ENCODE data around the gene TAGLN2. TPM values are rescaled to one million over a fixed set of nuclear protein-coding genes. Genes with fewer than 3 reads are reported as not detected.

TAGLN2 gene
- total RNA-seq, 2 donors from 2014 or later, result 97.1 to 386 TPM

DNA sequence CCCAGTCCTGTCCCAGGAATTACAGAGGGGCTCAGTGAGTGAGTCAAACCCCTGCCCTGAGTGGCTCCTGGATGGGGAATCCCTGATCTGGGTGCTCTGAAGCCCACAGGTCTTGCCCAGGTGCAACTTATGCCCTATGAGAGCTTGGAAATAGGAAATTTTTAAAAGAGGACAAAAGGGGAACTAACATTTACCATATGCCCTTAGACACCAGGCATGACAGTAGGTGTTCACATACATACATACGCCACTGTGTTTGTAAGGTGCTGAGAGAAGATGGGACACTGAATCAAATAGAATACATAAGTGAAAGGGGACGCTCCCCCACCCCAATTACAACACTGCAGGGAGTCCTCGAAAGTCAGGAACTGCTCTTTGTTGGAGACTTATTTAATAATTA, 26.8 kb downstream of the TAGLN2 start:
- 93% methylated on average over 3 of the region's 3 CpGs for WGBS
- TF ChIP-seq POLR2AphosphoS5 (IDR thresholded peaks at IDR 0.05), result no peak
- TF ChIP-seq POLR2A (IDR thresholded peaks at IDR 0.05), result no peak
- TF ChIP-seq, protein P1, sequence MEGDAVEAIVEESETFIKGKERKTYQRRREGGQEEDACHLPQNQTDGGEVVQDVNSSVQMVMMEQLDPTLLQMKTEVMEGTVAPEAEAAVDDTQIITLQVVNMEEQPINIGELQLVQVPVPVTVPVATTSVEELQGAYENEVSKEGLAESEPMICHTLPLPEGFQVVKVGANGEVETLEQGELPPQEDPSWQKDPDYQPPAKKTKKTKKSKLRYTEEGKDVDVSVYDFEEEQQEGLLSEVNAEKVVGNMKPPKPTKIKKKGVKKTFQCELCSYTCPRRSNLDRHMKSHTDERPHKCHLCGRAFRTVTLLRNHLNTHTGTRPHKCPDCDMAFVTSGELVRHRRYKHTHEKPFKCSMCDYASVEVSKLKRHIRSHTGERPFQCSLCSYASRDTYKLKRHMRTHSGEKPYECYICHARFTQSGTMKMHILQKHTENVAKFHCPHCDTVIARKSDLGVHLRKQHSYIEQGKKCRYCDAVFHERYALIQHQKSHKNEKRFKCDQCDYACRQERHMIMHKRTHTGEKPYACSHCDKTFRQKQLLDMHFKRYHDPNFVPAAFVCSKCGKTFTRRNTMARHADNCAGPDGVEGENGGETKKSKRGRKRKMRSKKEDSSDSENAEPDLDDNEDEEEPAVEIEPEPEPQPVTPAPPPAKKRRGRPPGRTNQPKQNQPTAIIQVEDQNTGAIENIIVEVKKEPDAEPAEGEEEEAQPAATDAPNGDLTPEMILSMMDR (IDR thresholded peaks at IDR 0.05), result no peak
- H3K27me3 ChIP-seq (replicated peaks; ENCODE audit: insufficient read depth), result no peaks in the 10 kb centered on the region
- no peaks in the 10 kb centered on the region for H3K36me3 ChIP-seq
- H3K9me3 ChIP-seq, result no peaks in the 10 kb centered on the region
- intact Hi-C loops (cut with DNase I), result no loop called here
- DNase-seq (ENCODE audit: low spot score), result no peak
- H3K4me3 ChIP-seq, result no peak overlapping the region
- H3K27ac ChIP-seq, result no peak overlapping the region
- peaks cover 8% of the 10 kb centered on the region for H3K4me1 ChIP-seq (replicated peaks)

DNA sequence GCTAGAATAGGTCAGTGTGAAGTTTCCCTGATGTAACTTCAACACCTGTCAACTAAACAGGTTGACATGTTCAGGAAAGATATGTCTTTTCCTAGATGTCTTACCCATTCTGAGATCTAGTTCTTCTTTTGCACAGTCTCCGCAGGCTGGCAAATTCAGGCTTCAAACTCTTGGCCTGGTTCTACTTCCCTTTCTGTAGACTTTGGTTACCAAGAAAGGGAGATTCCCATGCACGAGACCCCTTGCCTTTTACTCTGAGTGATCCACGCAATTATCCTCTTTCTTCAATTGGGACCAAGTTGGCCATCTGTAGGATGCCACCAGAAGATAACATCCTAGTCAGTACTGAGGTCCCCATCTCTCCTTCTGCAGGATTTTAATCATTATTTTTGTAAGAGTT, 27.3 kb downstream of the TAGLN2 start:
- Histone ChIP-seq H3K27ac (no peak overlapping the region), H3K4me3 (no peak overlapping the region), H3K36me3 (no peaks in the 10 kb centered on the region), H3K4me1 (replicated peaks) (peaks cover 8% of the 10 kb centered on the region), H3K9me3 (no peaks in the 10 kb centered on the region), H3K27me3 (replicated peaks; ENCODE audit: insufficient read depth) (no peaks in the 10 kb centered on the region)
- intact Hi-C loops (cut with DNase I), result no loop called here
- no peak for TF ChIP-seq POLR2A (IDR thresholded peaks at IDR 0.05)
- TF ChIP-seq POLR2AphosphoS5 (IDR thresholded peaks at IDR 0.05), result no peak
- TF ChIP-seq, protein P1 (IDR thresholded peaks at IDR 0.05), result no peak
- no peak for DNase-seq (ENCODE audit: low spot score)
- WGBS, result 88% methylated on average over 3 of the region's 3 CpGs

DNA sequence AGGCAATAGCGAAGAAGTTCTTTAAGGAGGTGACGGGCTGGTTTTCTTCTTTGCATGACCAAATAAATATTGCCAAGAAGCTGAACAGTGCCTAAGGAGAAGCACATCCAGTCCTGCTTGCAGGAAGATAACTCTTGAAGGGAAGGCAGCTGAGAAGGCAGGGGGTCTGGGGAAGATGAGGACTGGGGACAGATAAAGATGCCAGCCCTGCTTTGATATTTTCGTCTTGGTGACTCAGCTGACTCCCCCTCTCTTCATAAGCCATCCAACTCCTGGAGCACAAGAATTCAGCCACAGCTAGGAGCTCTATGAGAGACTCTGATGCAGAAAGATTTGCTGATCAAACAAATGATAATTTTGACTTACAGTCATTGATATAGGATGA, 28.8 kb downstream of the TAGLN2 start:
- intact Hi-C loops (cut with DNase I), result no loop called here
- Histone ChIP-seq H3K4me3 (no peak overlapping the region), H3K27ac (no peak overlapping the region), H3K36me3 (no peaks in the 10 kb centered on the region), H3K27me3 (replicated peaks; ENCODE audit: insufficient read depth) (no peaks in the 10 kb centered on the region), H3K4me1 (replicated peaks) (peaks cover 8% of the 10 kb centered on the region), H3K9me3 (no peaks in the 10 kb centered on the region)
- TF ChIP-seq POLR2A (IDR thresholded peaks at IDR 0.05) (no peak), POLR2AphosphoS5 (IDR thresholded peaks at IDR 0.05) (no peak)
- TF ChIP-seq, protein P1 (IDR thresholded peaks at IDR 0.05), result no peak
- 39% methylated on average over 3 of the region's 3 CpGs for WGBS
- no peak for DNase-seq (ENCODE audit: low spot score)

GRCh38 chr1:159895836-159896545, 29.3 kb downstream of the TAGLN2 start:
- H3K4me3 ChIP-seq, result no peak overlapping the region
- no peaks in the 10 kb centered on the region for H3K36me3 ChIP-seq
- no peak overlapping the region for H3K27ac ChIP-seq
- intact Hi-C loops (cut with DNase I), result no loop called here
- H3K27me3 ChIP-seq (replicated peaks; ENCODE audit: insufficient read depth), result no peaks in the 10 kb centered on the region
- no peak for TF ChIP-seq POLR2AphosphoS5 (IDR thresholded peaks at IDR 0.05)
- TF ChIP-seq, protein P1 (IDR thresholded peaks at IDR 0.05), result no peak
- no peak for TF ChIP-seq POLR2A (IDR thresholded peaks at IDR 0.05)
- no peaks in the 10 kb centered on the region for H3K9me3 ChIP-seq
- DNase-seq (ENCODE audit: low spot score), result no peak
- peaks cover 8% of the 10 kb centered on the region for H3K4me1 ChIP-seq (replicated peaks)
- 68% methylated on average over 6 of the region's 6 CpGs for WGBS

- H3K36me3 ChIP-seq, result no peaks in the 10 kb centered on the region
- H3K9me3 ChIP-seq, result no peaks in the 10 kb centered on the region
- no peaks in the 10 kb centered on the region for H3K27me3 ChIP-seq (replicated peaks; ENCODE audit: insufficient read depth)
- peaks cover 5% of the 10 kb centered on the region for H3K4me1 ChIP-seq (replicated peaks)
- H3K27ac ChIP-seq, result no peak overlapping the region
- no peak for DNase-seq (ENCODE audit: low spot score)
- intact Hi-C loops (cut with DNase I), result no loop called here
- 80% methylated on average over 3 of the region's 3 CpGs for WGBS
- TF ChIP-seq, protein P1 (IDR thresholded peaks at IDR 0.05), result no peak
- TF ChIP-seq POLR2A (IDR thresholded peaks at IDR 0.05), result no peak
- TF ChIP-seq POLR2AphosphoS5 (IDR thresholded peaks at IDR 0.05), result no peak
- H3K4me3 ChIP-seq, result no peak overlapping the region
Measured at GRCh38 chr1:159895286-159895685, 30.0 kb downstream of the TAGLN2 start.

All from prostate gland (tissue), 2 donors.